Transverse colon (tissue), 3 donors: Measurements from ENCODE around the gene EEFSEC.

ENCODE experiments used
- POLR2A ChIP-seq: fragments of 450-650 bp; IDR thresholded peaks from one replicate; pipeline ENCODE4 v1.6.1; 2016; ENCODE audit warnings: antibody characterized with exemption, mild to moderate bottlenecking, moderate library complexity
- POLR2AphosphoS5 ChIP-seq, 3 donors: sonication (generic); formaldehyde crosslinking; IDR thresholded peaks; one replicate each; pipeline ENCODE4 v1.6.1; 2016; ENCODE audit warnings: antibody characterized with exemption in 3 of 3

- no peak for TF ChIP-seq POLR2A
- no peak for TF ChIP-seq POLR2AphosphoS5 (IDR thresholded peaks at IDR 0.05)
Observed at GRCh38 chr3:128409624-128410581, 256.6 kb downstream of the EEFSEC start.
